ENCODE data around the gene FCAMR. TPM values are rescaled to one million over a fixed set of nuclear protein-coding genes. Genes with fewer than 3 reads are reported as not detected.

Gene FCAMR
- total RNA-seq, 1 experiment from 2014 or later = not detected

DNA sequence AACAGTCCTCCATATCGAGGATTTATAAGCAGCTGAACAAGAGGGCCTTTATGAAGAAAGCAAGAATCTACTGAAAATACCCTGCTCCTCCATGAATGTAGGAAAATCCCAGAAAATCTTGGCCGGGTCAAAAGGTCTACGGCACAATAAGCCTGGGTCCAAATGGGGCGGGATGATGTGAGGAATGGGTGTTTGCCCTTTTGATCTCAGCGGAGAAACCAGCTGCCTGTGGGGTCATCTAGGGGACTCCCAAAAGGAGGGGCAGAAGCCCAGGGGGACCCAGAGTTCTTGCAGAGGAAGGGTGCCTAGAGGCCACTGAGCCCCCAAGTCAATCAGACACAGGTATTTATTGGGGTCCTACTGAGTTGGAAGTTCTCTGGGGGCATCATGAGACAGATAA is 12.6 kb downstream of the FCAMR start:
- no peak for DNase-seq (ENCODE audit: low read depth)

DNA sequence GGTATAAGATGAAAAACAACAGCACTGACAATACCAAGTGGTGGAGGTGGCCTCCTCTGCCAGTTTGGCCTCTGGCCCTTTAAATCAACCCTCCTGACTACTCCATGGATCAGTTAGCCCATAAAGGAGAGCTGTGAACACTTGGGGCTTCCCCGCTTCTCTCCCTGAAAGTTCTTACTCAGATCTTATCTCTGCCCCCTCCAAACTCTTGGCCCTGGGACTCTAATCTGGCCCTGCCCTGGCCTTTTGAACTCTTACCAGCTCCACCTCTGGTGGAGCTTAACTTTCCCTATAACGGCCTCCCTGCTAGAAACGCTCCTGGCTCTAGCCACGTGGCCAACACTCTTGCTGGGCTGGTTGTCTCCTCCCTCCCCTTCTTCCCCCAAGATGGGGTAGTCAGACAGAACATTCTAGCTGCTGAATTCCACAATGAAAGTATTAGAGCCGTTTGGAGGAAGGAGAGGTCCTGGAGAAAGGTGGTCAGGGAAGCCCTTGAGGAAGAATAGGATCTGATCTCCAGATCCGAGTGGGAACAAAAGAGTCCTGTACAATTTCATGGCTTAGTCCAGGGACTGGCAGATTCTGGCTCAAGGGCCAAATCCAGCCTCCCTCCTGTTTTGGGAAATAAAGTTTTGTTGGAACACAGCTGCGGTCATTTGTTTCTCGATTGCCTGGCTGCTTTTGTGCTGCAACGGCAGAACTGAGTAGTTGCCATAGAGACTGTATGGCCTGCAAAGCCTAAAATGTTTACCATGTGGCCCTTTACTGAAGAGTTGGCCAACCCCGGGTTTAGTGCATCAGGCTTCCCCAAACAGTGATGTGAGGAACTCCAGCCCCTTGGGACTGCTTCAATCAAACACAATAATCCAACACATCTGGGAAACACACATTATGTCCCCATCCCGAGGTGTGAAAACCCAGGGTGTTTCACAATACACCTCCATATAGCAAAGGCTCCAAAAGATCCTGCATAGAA is 14.5 kb downstream of the FCAMR start:
- no peak for DNase-seq (ENCODE audit: low read depth)

DNA sequence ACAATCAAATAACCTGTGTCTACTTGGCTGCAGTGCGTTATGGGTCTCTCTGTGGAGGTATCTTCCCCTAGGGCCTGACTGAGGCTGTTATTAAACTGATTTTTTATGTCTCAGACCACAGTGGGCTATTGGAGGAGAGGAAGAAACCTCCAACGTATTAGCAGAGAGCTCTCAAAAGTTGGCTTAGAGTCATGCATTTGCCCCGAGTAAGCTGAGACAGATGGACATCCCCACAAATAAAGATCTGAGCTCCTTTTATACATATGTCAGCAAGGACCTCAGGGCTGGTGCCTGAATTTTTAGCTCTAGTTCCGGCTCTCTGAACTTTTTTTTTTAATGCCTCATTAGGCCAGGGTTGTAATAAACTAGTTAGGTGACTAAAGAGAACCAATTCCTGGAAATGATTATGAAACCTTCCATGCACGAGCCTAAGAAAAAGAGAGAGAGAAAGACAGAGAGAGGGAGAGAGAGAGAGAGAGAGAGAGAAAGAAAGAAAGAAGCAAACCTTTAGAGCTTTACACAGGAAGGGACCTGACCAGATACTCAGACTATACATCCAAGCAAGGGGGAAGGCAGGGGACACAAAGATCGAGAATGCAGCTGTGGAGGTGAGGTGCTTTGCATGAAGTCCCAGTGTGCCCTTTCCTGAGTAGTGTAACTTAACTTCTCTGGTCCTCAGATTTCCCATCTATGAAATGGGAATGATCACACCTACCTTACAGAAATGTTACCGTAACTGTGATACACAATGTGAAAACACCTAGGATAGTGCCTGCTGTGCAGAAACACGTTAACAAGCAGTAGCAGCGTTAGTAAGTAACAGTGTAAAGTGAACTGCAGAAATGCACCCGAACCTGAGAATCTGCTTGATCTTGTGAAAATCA is 15.6 kb downstream of the FCAMR start:
- DNase-seq (ENCODE audit: low read depth) = no peak

DNA sequence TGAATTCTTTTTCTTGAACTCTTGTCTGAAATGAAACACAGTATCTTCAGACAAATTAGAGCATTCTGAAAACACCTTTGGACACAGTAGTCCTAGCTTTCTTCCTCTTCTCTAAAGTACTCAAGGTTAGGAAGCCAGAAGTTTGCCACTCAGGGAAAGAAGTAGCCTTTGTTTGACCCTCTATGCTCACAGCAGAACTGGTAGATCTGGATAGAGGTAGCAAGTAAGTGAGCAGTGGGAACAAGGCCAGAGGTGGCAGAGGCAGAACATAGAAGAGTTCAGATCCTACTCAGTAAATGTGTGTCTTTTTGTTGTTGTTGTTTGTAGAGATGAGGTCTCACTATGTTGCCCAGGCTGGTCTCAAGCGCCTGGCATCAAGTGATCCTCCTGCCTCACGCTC is 16.6 kb downstream of the FCAMR start:
- DNase-seq (ENCODE audit: low read depth) = no peak

DNA sequence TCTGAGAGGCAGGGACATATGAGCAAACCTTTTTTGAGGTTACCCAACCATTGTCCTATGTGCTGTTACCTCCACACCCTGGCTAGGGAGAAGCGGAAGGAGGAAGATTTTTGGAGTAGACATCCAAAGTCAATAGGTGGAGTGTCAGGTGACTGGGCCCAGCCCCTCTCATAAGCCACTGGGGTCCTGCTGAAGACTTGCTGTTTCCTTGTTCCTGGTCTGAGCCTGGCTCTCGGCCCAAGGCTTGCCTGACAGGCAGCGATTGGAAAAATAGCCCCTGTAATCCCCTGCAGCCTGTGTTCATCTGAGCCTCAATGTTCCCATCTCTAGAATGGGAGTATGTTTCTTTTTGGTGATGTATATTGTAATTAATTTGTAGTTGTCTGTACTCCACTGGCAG is 17.1 kb downstream of the FCAMR start:
- DNase-seq (ENCODE audit: low read depth) = no peak

DNA sequence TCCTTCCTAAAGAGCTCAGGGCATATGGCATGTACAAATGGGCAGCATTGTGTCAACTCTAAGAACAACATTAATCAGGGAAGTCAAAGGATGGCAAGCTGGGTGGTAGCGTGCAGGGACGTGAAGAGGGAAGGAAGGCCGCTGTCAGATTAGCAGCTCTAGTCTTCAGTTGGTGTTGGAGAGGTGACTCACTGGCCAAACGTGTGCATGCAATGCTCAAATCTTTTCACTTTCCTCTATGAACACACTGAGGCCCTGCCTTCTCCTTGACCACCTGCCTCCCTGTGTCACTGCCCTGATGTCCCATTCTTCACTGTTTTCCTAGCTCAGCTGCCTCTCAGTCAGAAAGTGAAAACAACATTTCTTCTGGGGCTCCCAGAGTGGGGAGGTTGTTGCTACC is 18.1 kb downstream of the FCAMR start:
- peak; percentile 71 for DNase-seq (ENCODE audit: low read depth)

DNA sequence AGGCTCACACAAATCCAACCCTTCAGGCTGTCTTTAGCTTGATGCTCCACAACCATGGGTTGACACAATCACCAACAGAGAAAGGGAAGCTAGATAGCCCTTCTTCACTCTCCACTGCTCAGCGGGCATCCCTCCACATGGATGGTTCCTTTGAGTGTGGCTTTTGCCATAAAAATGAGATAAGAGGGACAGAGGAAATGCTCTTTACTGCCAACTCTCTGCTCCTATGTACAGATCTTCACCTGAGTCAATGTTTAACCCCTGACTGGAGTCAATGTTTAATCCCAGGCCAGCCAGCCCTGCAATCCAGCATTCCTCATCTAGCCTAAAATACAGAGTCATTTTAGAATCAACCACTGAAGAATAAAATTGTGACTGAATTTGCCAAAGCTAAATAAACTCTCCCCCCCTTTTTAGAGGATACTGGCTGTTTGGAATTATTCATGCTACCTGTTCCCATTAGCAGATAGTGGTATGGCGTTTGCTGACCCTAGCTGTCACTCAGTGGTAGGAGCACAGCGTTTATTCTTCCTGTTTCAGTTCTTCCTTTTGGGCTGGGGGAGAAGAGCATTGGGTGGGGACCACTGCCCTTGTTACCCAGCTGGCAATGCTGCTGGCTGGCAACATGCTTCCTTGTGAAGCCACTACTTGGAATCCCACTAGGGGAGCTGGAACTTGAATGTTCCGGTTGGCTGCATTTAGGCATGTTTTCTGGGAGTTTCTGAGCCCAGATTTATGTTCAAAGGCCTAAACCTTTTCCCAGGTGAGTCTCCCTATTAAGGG is 18.8 kb downstream of the FCAMR start:
- no peak for DNase-seq (ENCODE audit: low read depth)

DNA sequence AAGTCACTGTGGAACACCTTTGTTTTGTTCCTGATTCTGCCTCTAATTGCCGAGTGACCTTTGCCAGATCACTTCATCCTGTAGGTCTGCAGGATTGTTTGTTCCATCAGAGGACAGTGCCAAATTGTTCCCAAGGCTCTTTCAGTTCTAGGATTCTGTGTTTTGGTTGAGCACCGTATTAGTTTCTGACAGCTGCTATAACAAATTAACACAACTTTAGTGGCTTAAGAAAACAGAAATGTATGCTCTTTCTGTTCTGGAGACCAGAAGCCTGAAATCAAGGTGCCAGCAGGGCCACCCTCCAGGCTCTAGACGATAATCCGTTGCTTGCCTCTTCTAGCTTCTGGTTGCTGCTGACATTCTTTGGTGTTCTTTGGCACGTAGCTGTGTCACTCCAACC is 20.6 kb downstream of the FCAMR start:
- no peak for DNase-seq (ENCODE audit: low read depth)

DNA sequence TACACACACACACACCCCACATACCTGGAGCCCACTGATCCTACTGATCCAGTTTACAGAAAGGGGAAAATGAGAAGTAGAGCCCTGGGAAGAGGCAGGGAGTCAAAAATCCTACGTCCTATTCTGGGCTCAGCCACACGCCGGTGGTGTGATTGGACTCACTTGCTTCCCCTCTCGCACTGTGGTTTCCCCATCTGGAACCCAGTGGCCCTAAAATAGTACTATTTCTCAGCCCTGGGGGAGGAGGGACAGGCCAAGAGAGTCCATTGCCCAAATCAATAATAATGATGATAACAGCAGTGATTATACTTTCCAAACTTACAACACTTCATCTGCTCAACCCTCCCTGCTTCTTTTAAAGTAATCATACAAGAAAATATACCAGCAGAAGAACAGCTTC is 21.1 kb downstream of the FCAMR start:
- no peak for DNase-seq (ENCODE audit: low read depth)

DNA sequence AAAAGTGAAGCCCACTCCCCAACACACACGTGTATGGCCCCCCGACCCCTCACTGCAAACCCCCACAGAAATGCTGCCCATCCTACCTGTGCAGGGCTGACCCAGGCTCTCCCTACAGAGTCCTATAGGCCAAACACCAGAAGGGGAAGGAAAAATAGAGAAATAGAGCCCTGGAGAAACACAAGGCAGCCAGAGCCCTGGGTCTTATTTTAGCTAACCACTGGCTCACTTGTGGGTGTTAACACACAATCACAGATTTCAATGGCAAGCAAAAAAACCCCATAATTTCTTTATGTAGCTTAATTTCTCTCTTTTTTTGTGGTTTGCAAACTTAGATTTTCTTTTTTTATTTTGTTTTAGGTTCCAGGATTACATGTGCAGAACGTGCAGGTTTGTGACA is 23.0 kb downstream of the FCAMR start:
- DNase-seq (ENCODE audit: low read depth) = no peak

DNA sequence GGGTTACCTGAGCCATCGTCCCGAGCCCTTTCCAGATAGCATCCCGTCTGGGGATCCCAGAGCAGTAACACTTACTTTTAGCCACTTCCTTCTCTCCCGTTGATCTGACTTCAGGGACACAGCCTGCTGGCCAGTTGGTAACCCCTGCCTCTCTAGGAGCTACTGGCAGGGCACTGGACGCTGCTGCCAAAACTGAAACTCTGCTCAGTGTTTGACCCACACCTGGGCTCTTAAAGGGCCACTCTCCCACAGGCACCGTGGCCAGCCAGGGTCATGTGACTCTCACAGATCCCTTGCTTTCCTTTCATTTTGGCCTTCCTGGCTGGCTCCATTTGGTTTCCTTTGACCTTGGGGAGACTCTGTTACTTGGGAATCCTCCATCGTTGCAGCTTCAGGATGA is 24.0 kb downstream of the FCAMR start, which contains the start of gene PIGR:
PIGR (minus strand) TSS at position 206 of the 400 bp plus-strand sequence. CDS start 5,935 bp downstream, outside the sequence.
- no peak for DNase-seq (ENCODE audit: low read depth)

DNA sequence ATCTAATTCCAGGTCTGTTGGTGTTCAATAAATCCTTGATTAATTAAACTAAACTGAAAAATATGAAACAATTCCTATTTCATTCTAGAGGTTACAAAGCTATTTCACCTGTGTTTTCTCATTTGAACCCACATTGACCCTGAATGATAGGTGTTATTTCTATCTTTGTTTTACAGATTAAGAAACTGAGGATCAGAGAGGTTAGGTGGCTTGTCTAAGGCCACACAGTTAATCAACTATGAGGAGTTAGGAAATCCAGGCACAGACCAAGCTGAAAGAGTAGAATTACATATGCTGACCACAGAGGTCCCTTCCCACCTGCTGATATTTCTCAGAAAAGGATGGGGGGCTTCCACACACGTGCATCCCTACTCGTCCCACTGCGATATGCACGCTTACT is 24.5 kb downstream of the FCAMR start:
- no peak for DNase-seq (ENCODE audit: low read depth)

DNA sequence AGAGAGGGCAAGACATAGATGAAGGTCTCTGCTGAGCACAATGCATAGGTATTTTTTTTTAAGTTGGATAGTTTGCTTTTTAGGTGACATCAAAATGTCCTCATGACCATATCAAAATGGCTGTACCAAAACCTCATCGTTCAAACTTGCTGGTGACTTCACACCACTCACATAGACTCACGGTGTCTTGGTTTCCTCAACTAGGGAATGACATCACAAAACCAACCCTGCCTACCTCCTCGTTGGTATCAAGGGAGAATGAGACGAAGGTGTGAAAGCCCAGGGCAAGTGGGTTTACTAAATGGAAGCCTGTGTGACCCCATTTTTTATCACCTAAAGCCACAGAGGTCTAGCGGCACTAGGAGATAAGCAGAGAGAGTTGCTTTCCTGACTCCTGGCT is 25.6 kb downstream of the FCAMR start:
- no peak for DNase-seq (ENCODE audit: low read depth)

DNA sequence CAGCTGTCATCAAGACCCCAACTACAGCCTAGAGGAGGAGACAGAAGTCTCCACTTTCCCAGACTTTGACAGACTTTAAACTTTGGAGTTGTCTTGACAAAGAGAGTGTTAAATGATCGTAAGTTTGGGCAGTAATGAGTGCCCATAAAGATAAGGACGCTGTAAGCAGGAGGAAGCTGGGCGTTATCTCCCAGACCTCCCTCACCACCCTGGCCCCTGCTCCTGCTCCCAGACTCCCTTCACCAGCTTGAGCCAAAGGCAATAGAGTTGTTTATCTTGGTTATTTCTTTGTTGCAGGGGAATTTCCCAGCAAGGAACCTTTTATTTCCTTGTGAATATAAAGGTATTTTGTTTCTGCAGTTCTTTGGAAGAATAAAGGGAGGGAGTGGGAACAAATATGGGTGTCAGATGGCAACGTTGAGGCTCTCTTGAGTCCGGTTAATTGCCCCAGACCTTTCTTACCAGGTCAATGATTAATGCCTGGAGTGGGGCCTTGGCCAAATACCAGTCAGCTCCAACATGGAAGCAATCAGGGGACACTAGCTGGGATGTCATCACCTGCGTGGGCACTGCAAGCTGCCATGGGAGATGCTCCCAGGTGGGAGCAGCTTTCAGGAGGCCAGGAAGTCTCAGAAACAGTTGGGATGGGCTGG is 28.4 kb downstream of the FCAMR start:
- no peak for DNase-seq (ENCODE audit: low read depth)

DNA sequence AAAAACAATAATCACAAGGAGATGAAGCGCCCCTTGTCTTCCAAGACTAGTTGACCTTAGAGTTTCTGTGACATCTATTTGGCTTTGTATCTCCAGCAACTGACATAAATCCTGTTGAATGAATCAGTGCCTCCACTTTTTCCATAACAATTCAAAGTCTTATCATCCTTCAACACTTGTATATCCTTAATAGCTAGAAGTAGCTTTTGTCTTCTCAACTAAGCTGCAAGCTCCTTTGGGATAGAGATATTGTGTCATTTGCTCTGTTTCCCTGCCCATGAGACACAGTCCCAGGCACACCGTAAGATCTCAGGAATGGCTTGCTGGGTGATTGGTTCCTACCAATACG is 29.7 kb downstream of the FCAMR start:
- no peak for DNase-seq (ENCODE audit: low read depth)

DNA sequence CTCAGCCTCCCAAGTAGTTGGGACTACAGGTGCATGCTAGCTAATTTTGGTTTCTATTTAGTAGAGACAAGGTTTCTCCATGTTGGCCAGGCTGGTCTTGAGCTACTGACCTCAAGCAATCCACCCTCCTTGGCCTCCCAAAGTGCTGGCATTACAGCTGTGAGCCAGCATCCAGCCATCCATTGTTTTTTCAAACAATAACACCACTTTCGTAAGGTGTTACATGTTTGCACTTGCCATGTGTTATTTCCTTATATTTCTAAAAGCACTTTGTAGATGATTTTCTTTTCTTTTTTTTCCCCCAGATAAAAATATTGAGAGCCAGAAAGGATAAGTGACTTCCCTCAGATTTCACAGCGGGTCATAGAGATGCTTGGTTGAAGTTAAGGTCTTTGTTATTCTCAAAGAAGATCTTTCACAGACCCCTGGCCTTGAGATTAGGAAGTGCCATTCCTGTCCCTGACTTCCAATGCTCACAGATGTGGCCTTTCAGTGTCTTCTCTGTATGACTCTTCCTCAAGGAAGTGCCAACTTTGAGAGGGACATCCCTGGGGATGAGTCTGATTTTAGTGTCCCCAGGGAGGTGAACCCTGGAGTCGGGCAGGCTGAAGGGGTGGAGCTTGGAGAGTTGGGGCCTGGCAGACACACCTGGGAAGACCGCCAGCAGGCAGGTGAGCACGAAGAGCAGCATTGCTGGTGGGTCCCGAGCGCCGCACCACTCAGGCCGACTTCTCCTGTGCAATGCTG is 30.2 kb downstream of the FCAMR start:
- no peak for DNase-seq (ENCODE audit: low read depth)

DNA sequence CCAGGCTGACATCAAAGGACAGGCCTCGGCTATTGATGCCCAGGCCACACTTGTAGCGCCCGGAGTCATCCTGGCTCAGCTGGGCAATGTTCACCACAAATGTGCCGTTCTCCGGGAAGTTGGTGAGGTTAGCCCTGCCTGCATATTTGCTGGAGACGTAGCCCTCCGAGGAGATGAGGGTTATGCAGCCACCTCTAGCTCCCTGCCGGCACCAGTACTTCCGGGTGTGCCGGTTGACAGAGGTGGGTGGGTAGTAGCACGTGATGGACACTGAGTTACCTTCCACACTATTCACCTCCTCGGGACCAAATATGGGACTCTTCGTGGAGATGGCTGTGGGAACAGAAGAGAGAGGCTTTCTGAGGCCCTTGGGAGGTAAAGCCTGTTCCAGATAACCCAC is 31.1 kb downstream of the FCAMR start:
- no peak for DNase-seq (ENCODE audit: low read depth)

DNA sequence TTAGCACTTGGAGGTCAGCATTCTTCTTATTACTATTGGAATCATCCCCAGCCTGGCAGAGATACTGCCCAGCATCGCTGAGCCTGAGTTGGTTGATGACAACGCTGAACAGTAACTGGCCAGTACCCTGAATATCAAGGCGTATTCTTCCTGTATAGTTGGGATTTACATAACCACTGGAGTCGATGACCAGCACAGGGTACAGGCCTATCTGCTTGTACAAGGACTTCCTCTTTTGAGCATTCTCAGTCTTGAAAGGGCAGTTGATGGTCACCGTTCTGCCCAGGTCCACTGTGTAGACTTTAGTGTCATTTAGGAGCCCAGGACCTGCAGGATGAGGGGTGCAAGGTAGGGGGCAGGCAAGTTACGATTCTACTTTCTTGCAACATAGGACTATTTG is 32.8 kb downstream of the FCAMR start:
- no peak for DNase-seq (ENCODE audit: low read depth)

DNA sequence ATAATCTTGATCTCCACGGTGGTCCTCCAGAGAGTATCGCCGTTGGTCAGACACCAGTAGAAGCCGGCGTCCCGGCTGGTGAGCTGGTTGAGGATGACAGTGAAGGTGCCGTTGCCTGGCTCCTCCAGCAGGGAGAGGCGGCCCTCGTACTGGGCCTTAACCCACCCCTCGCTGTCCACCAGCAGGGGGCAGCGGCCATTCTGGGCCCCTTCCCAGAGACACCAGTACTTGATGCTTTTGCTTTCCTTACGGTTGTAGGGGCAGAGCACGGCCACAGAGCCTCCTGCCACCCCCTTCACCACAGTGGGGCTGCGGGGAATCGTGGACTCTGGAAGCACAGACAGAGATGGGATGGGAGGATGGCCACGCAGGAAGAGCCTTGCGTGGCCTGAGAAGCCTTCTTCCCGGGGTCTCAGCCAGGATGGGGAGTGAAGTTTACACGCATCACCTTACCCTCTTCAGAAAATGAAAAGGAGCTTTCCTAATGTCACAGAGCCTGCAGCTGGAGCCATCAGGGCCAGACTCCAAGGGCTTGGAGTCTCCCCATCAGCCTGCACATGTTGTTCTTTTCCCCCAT is 34.7 kb downstream of the FCAMR start:
- peak; percentile 24 for DNase-seq (ENCODE audit: low read depth)

DNA sequence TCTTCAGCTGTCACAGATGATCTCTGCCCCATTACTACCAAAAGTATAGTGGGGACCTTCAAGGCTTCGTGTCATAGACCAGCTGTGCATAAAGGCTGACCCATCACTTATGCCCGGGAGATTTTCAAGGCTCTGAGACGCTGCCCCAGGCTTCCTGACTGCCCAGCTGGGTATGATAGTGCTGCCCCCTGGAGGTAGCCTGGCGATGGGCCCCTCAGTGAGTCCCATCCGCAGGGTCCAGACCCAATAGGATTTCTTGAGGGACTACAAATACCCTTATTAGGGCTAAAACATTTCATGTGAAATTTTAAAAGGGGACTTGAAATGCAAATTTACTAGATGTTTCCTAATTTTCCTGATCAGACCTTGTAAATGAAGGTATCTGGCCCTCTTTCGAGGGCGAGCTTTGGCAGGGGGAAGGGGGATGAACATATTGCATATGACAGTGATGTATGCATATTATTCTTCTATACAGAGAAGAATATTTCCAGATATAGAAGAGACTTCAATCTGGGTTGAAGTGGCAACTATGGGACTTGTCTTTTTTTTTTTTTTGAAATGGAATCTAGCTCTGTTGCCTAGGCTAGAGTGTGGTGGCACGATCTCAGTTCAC is 36.8 kb downstream of the FCAMR start:
- peak; percentile 38 for DNase-seq (ENCODE audit: low read depth)

Data from LHCN-M2 (cell line).